Fibroblast of skin of left quadriceps (primary cell): ENCODE data around the gene MSL3B.

Source experiments
- DNase-seq, 2 experiments: peaks; one replicate each; pipeline ENCODE4 v3.0.0-alpha.2; 2013; ENCODE audit warnings: low read depth in 2 of 2

The MSL3B gene

GRCh38 chr2:233833345-233833744, 34.8 kb downstream of the MSL3B start:
- no peak for DNase-seq

GRCh38 chr2:233832869-233833311, 35.3 kb downstream of the MSL3B start:
- DNase-seq = peak in 1 of 2 experiments; percentile 6

- peak; percentile 11 to 17 for DNase-seq
Measured at GRCh38 chr2:233832414-233832813, 35.8 kb downstream of the MSL3B start.

- no peak for DNase-seq
Measured at GRCh38 chr2:233831861-233832260, 36.3 kb downstream of the MSL3B start.

- no peak for DNase-seq
Measured at GRCh38 chr2:233831011-233831721, 37.0 kb downstream of the MSL3B start.

- DNase-seq = no peak
Measured at GRCh38 chr2:233830111-233830802, 37.9 kb downstream of the MSL3B start.

- no peak for DNase-seq
Measured at GRCh38 chr2:233829193-233830110, 38.7 kb downstream of the MSL3B start.

GRCh38 chr2:233828546-233829192, 39.5 kb downstream of the MSL3B start:
- DNase-seq = no peak

GRCh38 chr2:233824373-233824772, 43.8 kb downstream of the MSL3B start:
- no peak for DNase-seq

GRCh38 chr2:233823731-233824121, 44.5 kb downstream of the MSL3B start:
- no peak for DNase-seq

GRCh38 chr2:233822781-233823730, 45.1 kb downstream of the MSL3B start:
- no peak for DNase-seq

- no peak for DNase-seq
Measured at GRCh38 chr2:233822101-233822771, 46.0 kb downstream of the MSL3B start.

- no peak for DNase-seq
Measured at GRCh38 chr2:233821709-233822100, 46.5 kb downstream of the MSL3B start.

GRCh38 chr2:233821196-233821595, 47.0 kb downstream of the MSL3B start:
- DNase-seq = no peak

- DNase-seq = no peak
Measured at GRCh38 chr2:233820774-233821105, 47.4 kb downstream of the MSL3B start.

- DNase-seq = no peak
Measured at GRCh38 chr2:233819884-233820773, 48.1 kb downstream of the MSL3B start.

- no peak for DNase-seq
Measured at GRCh38 chr2:233818639-233819621, 49.3 kb downstream of the MSL3B start.
